RWPE1 (cell line): ENCODE results near the gene PLCB4.

Source experiments
- CTCF ChIA-PET: fragments of 350-600 bp; sonication (Branson Sonifier 250); formaldehyde crosslinking; extraction: SDS; loops from one replicate; lab custom pipeline; 2021; lab: Yijun Ruan, JAX
- POLR2A ChIA-PET: fragments of 400-600 bp; formaldehyde crosslinking; extraction: SDS; loops from one replicate; lab custom pipeline; 2020; ENCODE audit warnings: antibody characterized with exemption; ENCODE audit not compliant: low non-redundant PET; lab: Yijun Ruan, JAX
- DNase-seq: peaks from one replicate; pipeline ENCODE4 v3.0.0; 2012; ENCODE audit warnings: low spot score
- H3K27ac ChIP-seq: fragments of 450-650 bp; 2 replicates; pipeline ENCODE4 v1.5.1; 2017
- TF ChIP-seq, protein P1 (sequence below): fragments of 450-650 bp; conservative IDR thresholded peaks from 2 replicates; pipeline ENCODE4 v1.5.1; 2017; ENCODE audit warnings: low read depth, mild to moderate bottlenecking

The PLCB4 gene

GRCh38 chr20:9202420-9203080 lies 133.7 kb downstream of the PLCB4 start:
- TF ChIP-seq, protein P1, sequence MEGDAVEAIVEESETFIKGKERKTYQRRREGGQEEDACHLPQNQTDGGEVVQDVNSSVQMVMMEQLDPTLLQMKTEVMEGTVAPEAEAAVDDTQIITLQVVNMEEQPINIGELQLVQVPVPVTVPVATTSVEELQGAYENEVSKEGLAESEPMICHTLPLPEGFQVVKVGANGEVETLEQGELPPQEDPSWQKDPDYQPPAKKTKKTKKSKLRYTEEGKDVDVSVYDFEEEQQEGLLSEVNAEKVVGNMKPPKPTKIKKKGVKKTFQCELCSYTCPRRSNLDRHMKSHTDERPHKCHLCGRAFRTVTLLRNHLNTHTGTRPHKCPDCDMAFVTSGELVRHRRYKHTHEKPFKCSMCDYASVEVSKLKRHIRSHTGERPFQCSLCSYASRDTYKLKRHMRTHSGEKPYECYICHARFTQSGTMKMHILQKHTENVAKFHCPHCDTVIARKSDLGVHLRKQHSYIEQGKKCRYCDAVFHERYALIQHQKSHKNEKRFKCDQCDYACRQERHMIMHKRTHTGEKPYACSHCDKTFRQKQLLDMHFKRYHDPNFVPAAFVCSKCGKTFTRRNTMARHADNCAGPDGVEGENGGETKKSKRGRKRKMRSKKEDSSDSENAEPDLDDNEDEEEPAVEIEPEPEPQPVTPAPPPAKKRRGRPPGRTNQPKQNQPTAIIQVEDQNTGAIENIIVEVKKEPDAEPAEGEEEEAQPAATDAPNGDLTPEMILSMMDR = no peak
- POLR2A ChIA-PET = no interaction called here
- no peak overlapping the region for H3K27ac ChIP-seq
- CTCF ChIA-PET = interaction anchor here (0.5 kb wide), 1 partner anchor 114 kb away, joined by 3 read pairs; no protein-coding TSS in a partner anchor
- DNase-seq = no peak

GRCh38 chr20:9203081-9203447 lies 134.2 kb downstream of the PLCB4 start:
- H3K27ac ChIP-seq = no peak overlapping the region
- ChIA-PET POLR2A (no interaction called here), CTCF (no interaction called here)
- TF ChIP-seq, protein P1 = no peak
- DNase-seq = no peak

DNA sequence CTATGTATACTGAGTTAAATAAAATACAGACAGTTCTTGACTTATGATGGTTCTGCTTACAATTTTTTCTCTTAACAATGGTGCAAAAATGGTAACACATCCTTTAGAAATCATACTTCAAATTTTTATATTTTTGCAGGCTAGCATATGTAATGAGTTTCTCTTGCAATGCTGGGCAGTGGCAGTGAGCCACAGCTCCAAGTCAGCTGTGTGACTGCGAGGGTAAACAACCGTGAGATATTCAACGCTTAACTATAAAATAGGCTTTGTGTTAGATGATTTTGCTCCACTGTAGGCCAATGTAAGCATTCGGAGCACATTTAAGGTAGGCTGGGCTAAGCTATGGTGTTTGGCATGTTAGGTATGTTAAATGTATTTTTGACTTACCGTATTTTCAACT lies 136.1 kb downstream of the PLCB4 start:
- no peak overlapping the region for H3K27ac ChIP-seq
- POLR2A ChIA-PET = no interaction called here
- TF ChIP-seq, protein P1 = no peak
- CTCF ChIA-PET = interaction anchor here (0.5 kb wide), 1 partner anchor 707 kb away, joined by 4 read pairs; no protein-coding TSS in a partner anchor
- no peak for DNase-seq

- H3K27ac ChIP-seq = no peak overlapping the region
- TF ChIP-seq, protein P1 = no peak
- ChIA-PET CTCF (no interaction called here), POLR2A (no interaction called here)
- no peak for DNase-seq
Observed at GRCh38 chr20:9206486-9206885, 137.6 kb downstream of the PLCB4 start.

- no peak for DNase-seq
- ChIA-PET POLR2A (no interaction called here), CTCF (no interaction called here)
- TF ChIP-seq, protein P1 = no peak
- no peak overlapping the region for H3K27ac ChIP-seq
Observed at GRCh38 chr20:9207253-9207652, 138.4 kb downstream of the PLCB4 start.

GRCh38 chr20:9210356-9210755 lies 141.5 kb downstream of the PLCB4 start:
- POLR2A ChIA-PET = no interaction called here
- TF ChIP-seq, protein P1 = no peak
- CTCF ChIA-PET = no interaction called here
- DNase-seq = no peak
- H3K27ac ChIP-seq = no peak overlapping the region
